ENCODE data around the gene MT1A.
A peak's percentile ranks its signal among the peaks of the same experiment; 100 is the strongest.

Gene MT1A

GRCh38 chr16:56632156-56632847 lies 6.2 kb upstream of the MT1A start, which contains the start of gene MT1M:
Gene MT1M (plus strand): TSS chr16:56632659. CDS start chr16:56632732, 73 bp downstream.
- no peak for DNase-seq

- no peak for DNase-seq
Observed at GRCh38 chr16:56632848-56633365, 5.6 kb upstream of the MT1A start.

GRCh38 chr16:56633535-56633934 lies 4.9 kb upstream of the MT1A start:
- no peak for DNase-seq

GRCh38 chr16:56634715-56635440 lies 3.6 kb upstream of the MT1A start:
- no peak for DNase-seq

- no peak for DNase-seq
Observed at GRCh38 chr16:56635441-56635967, 3.0 kb upstream of the MT1A start.

GRCh38 chr16:56636616-56637413 lies 1.7 kb upstream of the MT1A start:
- DNase-seq = no peak

GRCh38 chr16:56639045-56639444 lies 579 bp downstream of the MT1A start:
- no peak for DNase-seq

GRCh38 chr16:56640076-56640475 lies 1.6 kb downstream of the MT1A start:
- DNase-seq = no peak

GRCh38 chr16:56641166-56641565 lies 2.7 kb downstream of the MT1A start:
- no peak for DNase-seq

GRCh38 chr16:56643080-56643778 lies 4.8 kb downstream of the MT1A start:
- no peak for DNase-seq

GRCh38 chr16:56643833-56644232 lies 5.4 kb downstream of the MT1A start:
- no peak for DNase-seq

- DNase-seq = no peak
Observed at GRCh38 chr16:56645311-56645710, 6.8 kb downstream of the MT1A start.

GRCh38 chr16:56645838-56646237 lies 7.4 kb downstream of the MT1A start:
- DNase-seq = no peak

GRCh38 chr16:56647641-56648431 lies 9.4 kb downstream of the MT1A start:
- DNase-seq = no peak

- DNase-seq = no peak
Observed at GRCh38 chr16:56649271-56649670, 10.8 kb downstream of the MT1A start.

- no peak for DNase-seq
Observed at GRCh38 chr16:56649820-56650219, 11.4 kb downstream of the MT1A start.

GRCh38 chr16:56651586-56651985 lies 13.1 kb downstream of the MT1A start, which contains the start of gene MT1B:
Gene MT1B (plus strand): TSS chr16:56651886. CDS start chr16:56651954, 68 bp downstream.
- DNase-seq = no peak

- DNase-seq = no peak
Observed at GRCh38 chr16:56652600-56652999, 14.1 kb downstream of the MT1A start.

- no peak for DNase-seq
Observed at GRCh38 chr16:56653218-56653617, 14.8 kb downstream of the MT1A start.

- DNase-seq = peak; percentile 70
Observed at GRCh38 chr16:56657555-56658326, 19.3 kb downstream of the MT1A start, which contains the start of gene MT1F. Gene MT1F (plus strand): TSS chr16:56657959. CDS start chr16:56658059, 100 bp downstream.

All from AML-193 (cell line).